GM18508 (cell line): ENCODE data around the gene YJEFN3.

Experiments used
- ATAC-seq: cut with Tn5 transposase; IDR thresholded peaks from one replicate; pipeline ENCODE4 v1.9.1; 2021; ENCODE audit warnings: moderate number of reproducible peaks; ENCODE audit not compliant: insufficient read depth, unreplicated experiment

Gene YJEFN3

DNA sequence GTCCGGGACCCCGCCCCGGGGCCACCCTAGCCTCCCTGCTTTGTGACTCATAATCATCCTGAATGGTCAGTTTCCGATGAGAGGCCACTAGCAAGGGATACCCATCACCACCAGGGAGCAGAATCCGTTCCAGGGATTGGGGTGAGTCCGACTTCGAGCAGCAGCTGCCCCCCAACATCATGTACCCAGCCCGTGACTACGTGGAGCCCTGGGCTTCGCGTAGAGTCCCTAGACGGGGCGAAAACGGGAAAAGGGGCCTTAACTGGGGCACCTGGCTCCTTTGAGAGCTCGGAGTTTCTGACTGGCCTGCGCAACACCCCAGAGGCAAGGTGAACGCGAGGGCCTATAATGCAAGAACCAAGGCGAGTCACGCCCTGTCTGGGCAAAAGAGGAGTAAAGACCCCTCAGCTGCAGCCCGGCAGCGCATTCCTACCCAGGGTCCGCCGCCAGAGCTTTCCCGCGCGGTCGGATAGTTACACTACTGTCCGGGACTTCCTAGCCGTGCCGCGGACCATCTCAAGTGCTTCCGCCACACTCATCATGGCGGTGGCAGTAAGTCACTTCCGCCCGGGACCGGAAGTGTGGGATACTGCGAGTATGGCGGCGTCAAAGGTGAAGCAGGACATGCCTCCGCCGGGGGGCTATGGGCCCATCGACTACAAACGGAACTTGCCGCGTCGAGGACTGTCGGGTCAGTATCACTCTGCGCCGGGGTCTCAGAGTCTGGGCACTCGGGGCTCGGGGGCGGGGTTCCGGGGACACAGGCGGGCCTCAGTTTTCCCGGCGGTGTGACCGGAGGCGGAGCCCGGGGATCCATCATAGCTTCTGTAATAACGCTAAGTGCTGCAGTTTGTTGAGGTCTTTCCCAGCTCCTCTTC lies 12.8 kb upstream of the YJEFN3 start, which contains the start of gene NDUFA13:
Gene NDUFA13, plus strand, starts transcription at position 584 of the 878 bp plus-strand sequence. Its CDS starts 14 bp downstream, at position 598.
- peak; percentile 63 for ATAC-seq

DNA sequence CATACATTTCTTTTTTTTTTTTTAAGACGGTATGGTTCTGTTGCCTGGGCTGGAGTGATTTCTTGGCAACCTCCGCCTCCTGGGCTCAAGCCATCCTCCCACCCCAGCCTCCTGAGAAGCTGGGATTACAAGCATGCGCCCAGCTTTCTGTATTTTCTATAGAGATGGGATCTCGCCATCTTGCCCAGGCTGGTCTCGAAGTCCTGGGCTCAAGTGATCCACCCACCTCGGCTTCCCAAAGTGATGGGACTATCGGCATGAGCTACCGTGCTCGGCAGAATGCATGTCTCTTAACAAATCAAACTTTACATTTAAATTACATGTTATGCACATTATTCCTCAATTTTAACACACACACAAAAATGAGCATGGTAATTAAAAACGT lies 11.5 kb upstream of the YJEFN3 start:
- ATAC-seq = no peak

DNA sequence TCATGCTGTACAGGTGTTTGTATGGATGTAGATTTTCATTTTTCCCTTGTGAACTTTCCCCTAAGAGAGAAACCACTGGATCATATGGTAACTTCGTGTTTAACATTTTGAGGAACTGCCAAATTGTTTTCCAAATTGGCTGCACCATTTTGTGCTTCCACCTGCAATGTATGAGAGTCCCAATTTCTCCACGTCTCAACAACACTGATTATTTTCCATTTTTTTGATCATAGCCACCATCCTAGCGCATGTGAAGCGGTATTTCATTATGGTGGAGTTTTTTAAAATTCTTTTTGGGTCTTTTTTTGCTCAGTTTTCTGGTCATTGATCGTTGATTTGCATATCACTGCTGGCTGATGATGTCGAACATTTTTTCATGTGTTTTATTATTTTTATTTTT lies 7.7 kb upstream of the YJEFN3 start:
- no peak for ATAC-seq

- ATAC-seq = no peak
Measured at GRCh38 chr19:19523177-19523576, 5.5 kb upstream of the YJEFN3 start.

DNA sequence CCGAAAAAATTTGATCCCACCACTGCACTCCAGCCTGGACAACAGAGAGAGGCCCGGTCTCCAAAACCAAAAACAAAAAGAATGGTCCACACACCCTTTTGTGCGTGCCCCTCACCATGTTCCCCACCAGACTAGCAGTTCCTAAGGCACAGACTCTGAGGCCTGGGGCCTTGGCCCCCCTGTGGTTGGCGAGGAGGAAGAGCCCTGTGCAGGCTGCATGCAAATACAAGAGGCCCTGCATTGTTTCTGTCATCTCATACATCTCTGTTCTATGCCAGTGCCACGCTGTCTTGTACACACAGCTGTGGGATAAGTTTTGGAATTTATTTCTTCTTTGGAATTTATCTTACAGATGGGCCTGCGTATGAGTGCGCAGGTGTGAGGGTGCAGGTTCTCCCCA lies 4.7 kb upstream of the YJEFN3 start:
- no peak for ATAC-seq

DNA sequence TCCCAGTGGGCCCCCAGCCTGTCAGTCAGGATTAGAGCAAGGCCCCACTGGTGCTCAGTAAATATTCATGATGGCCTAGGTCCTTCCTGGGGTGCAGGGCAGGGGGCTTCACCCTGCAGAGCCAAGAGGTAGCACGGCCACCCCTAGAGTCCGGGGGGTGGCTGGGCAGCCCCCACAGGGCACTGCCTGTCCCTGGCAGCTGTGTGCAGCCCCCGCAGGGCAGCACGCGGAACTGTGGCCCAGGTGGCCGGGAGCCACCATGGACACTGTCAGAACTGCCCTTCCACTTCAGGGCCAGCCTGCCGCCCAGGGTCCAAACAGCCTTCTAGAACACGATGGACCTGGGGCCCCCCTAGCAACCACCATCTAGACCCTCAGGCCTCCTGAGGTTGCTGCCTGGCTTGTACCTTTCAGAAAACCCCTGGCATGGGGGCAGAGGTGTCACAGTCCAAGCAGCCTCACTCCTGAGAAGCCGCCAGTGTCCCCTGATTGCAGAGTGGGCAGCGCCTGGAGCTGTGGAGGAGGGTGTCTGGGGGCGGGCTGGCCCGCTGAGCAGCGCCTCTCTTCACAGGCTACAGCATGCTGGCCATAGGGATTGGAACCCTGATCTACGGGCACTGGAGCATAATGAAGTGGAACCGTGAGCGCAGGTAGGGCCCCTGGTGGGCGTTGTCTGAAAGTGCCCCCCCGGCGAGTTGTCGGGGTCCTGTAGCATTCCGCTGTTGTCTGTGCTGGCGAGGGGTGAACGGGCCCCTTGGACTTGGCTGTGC lies 2.9 kb upstream of the YJEFN3 start:
- no peak for ATAC-seq

DNA sequence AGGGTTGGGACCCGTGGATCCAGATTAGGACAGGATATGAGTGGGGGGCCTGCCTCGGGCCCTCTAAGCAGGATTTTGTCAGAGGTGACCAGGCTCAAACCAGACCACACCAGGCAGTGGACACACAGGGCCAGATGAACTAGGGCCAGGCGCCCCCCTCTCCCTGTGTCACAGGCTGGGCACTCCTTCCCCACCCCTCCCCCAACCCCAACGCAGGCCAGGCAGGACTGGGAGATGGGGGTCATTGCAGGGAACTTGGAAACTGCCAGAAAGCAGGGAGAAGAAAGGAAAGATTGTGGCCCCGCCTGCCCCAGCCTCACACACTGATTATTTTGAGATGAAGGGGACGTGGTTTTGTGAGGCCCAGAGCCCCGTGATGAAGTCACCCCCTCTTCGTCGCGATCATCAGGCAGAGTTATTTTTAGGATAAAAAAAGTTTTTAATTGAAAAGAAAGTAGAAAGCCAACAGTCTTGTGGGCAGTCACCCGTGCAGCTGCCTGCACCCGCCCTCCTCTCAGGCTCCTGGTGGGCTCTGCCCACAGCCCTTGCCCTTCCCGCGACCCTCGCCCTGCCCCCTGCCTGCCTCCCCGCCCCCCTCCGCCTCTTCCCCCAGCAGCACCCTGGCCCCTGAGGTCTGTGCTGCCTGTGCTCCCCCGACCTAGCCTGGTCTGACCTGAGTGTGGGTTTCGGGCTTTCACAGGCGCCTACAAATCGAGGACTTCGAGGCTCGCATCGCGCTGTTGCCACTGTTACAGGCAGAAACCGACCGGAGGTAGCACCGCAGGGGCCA lies 1.9 kb upstream of the YJEFN3 start:
- ATAC-seq = no peak

GRCh38 chr19:19527371-19527656 lies 1.4 kb upstream of the YJEFN3 start:
- ATAC-seq = no peak

GRCh38 chr19:19527674-19528625 lies 761 bp upstream of the YJEFN3 start:
- ATAC-seq = no peak

- no peak for ATAC-seq
Measured at GRCh38 chr19:19529783-19530422, 1.2 kb downstream of the YJEFN3 start.

DNA sequence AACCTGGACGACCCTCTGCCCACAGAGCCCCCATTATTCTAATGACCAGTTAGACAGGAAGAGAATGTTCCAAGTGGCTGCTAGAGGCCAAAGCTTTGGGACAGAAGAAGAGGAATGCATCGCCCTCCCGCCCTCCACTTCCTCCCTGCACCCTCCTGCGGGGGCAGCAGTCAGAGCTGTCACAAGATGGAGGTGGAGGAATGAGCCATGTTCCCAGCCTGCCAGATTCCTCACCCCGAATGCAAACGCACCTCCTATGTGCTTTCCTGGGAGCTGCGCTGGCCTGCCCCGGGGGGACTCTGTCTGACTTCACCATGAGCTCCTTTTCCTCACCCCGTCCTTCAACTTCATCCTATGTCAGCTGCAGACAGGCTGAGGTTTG lies 1.7 kb downstream of the YJEFN3 start:
- ATAC-seq = no peak

GRCh38 chr19:19530889-19531288 lies 2.2 kb downstream of the YJEFN3 start:
- no peak for ATAC-seq

- ATAC-seq = no peak
Measured at GRCh38 chr19:19531951-19532805, 3.5 kb downstream of the YJEFN3 start.

DNA sequence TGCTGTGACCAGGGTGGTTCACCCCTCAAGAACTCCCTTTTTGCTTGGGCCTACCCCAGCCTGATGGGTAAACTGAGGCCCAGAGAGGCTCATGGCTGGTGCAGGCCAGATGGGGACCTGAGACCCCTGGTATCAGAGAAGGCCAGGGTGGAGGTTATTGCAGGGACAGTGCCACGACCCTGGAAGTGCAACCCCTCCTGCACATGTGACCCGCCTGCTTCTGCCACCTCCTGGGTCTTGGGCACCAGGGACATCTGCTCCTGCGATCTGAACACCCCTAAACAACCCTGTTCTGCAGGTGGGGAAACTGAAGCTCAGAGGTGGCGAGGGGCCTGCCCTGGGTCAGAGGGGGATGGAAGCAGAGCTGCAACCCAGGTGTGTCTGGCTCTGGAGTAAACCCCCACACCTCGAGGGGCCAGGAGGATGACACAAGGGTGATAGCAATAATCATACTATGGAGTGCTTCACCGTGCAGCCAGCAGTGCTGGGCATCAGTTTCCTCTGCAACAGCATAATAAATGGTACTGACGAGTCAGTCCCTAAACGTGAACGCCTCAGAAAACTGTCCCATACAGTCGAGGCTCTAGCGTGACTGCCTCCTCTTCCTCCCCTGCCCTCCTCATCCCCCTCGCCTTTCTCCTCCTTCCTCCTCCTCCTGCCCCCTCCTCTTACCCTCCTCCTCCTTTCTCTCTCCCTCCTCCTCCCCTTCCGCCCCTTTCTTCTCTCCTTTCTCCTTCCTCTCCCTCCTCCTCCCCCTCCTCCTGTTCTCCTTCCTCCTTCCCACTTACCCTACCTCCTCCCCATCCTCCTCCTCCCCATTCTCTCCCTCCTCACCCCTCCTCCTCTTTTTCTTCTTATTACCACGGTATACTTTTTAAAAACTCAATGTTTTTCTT lies 4.3 kb downstream of the YJEFN3 start:
- no peak for ATAC-seq

DNA sequence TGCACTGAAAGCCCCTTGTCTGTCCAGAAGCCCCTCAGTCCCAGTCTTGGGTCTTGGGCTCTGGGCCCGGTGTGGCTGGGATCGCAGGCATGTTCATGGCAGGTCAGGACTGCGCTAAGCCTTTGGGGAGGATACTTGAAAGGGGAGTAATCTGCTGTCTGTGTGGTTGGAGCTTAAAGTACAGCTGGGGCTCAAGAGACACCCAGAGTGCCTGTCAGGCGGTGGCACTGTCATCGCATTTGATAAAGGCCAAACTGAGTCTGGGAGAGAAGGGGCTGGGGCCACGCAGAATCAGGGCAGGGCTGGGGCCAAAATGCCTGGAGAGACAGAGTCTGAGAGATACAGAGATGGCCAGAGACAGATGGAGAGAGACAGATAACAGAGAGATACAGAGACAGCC lies 5.1 kb downstream of the YJEFN3 start:
- no peak for ATAC-seq

DNA sequence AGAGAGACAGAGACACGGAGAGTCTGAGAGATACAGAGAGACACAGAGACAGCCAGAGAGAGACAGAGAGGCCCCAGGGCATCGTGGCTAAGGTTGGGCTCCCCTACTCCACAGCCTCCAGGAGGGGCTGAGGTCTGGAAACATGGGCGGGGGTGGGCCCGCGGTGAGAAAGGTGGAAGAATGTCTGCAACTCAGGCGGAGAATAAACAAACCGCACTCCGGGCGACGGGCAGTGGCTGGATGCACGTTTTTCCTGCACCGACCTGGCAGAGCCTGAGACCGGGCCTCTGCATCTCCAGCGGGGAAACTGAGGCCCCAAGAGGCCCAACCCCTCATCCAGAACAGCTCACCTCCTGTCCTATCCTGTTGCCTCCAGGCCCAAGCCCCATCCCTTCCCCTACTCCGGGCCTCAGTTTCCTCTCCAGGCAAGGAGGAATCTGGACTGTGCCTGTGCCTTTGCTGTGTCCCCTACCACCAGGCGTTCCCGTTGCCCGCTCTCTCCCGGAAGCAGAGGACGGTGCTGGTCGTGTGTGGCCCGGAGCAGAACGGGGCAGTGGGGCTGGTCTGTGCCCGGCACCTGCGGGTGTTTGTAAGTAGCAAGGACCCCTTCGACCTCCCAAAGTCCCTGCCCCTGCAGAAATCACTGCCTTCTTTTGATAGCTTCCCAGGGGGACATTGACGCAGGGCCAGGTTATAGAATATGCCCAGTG lies 6.0 kb downstream of the YJEFN3 start:
- ATAC-seq = no peak
